GM21717 (cell line): ENCODE measurements around the gene TNKS1BP1.
"Not testable (repeated sequence)": the region's sequence is repeated elsewhere in the genome, so short reads cannot be mapped to it uniquely, and the experiment has no call there.

Experiments
- ATAC-seq: cut with Tn5 transposase; IDR thresholded peaks from one replicate; pipeline ENCODE4 v1.9.1; 2021; ENCODE audit warnings: mild to moderate bottlenecking, moderate library complexity; ENCODE audit not compliant: unreplicated experiment

TNKS1BP1 gene

DNA sequence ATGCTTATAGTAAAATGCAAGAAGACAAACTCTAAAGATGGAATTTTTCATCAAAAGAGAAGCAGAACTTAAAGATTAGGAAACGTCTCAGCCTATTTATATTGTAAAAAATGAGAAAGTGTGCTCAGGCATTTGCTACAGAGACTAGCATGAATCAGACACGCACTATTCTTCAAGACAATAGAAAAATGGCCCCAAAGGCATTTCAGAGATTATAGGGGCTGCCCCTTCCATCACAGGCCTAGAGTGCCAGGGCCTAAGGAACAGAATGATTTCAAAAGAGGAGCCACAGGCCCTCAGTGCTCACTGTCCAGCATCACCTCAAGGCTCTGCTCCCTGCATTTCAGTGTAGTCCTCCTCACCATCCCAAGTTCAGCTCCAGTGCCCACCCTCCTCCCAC, 27.5 kb downstream of the TNKS1BP1 start:
- no peak for ATAC-seq

DNA sequence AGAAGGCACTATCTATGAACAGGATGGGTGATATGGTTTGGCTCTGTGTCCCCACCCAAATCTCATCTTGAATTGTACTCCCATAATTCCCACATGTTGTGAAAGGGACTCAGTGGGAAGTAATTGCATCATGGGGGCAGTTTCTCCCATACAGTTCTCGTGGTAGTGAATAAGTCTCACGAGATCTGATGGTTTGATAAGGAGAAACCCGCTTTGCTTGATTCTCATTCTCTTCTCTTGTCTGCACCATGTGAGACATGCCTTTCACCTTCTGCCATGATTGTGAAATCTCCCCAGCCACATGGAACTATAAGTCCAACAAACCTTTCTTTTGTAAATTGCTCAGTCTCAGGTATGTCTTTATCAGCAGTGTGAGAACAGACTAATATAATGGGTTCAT, 28.5 kb downstream of the TNKS1BP1 start:
- ATAC-seq = not testable (repeated sequence)

DNA sequence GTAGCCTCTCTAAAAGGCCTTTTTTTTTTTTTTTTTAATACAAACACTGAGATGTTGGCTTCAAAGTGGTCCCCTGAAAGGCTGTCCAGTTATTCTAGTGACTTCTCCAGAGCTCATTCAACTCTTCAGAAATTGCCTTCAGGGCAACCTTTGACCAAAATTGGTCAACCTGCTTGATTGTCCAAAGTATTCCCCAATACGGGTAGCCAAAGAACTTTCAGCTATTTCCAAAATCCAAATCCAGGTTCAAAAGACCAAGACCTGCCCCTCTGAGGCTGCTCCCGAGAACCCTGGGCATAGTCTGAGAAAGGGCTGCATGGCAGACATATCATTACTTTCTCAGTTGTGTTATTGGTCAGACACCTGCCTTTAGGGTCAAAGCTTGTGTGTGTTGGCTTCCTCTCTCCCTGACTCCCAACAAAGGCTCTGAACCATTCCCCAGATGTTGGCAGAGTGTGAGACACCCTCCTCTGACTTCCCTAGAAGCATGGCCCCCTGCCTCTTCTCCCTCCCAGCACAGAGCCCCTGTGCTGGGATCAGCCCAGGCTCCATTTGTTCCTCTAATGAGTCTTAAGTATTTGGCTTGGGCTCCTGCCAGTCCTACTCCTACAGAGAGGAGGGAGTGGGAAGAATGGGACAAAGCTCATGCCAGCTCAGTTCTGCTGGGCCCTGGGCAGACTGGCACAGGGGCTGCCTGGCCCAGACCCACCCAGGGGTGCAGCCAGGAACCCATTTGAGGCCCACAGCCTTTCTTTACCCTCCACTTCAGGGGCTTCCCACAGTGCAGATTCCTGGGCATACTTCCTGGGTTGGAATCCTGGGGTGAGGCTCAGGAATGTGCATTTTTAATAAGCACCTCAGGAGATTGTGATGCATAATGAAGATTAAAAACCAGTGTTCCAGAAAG, 30.3 kb downstream of the TNKS1BP1 start:
- no peak for ATAC-seq

- no peak for ATAC-seq
Observed at GRCh38 chr11:57290288-57290687, 34.5 kb downstream of the TNKS1BP1 start.

DNA sequence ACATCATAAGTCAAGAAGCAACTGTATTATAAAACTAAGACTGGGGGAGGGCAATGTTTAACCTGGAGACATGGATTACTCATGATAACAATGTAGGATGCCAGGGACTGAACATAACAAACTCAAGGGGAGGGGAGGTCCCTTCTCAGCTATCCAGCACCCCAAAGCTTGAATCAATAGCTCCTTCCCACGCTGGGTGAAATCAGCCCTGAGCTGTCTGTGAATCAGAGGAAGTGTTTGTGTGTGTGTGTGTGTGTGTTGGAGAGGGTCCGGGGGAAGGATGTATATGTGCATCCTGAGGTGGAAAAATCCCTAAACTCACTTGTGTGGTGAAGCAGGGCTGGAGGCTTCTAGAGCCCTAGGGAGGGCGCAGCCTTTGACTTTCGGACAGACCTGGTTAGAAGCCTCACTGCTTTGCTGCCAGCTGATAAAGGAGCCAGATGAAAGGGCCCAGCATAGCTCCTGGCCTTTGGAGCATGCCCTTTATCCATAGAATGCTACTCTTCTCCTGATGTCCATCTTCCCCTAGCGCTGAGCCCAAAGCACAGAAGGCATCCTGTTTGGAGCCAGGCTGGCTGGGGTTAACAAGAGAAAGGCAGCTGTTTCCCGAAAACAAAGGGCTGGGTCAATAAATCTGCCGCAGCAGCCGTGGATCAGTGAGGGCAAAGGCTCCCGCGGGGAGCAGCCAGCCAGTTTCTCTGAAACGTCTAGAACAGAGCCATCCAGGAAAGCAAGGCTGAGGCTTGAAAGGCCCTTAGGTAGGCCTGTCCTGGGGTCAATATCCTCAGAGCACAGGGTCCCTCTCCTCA, 35.8 kb downstream of the TNKS1BP1 start:
- ATAC-seq = no peak

DNA sequence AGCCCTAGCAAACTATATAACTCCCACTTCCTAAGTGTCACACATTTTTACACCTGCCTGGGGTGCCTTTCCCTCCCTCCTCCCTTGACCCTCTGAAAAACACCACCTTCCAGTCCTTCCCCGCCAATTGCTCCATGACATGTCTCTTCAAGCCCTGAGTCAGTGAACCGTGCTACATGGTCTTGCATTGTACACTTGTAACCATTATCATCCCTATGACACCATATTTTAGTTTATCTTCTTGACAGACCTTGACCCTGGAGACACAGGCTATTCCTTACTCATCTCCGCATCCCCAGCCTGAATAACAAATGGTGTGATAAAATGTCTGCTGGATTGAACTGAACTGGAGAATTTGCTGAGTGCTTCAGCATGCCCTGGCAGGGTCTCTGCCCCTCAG, 36.9 kb downstream of the TNKS1BP1 start:
- ATAC-seq = no peak

- ATAC-seq = no peak
Observed at GRCh38 chr11:57283231-57283990, 41.3 kb downstream of the TNKS1BP1 start.

DNA sequence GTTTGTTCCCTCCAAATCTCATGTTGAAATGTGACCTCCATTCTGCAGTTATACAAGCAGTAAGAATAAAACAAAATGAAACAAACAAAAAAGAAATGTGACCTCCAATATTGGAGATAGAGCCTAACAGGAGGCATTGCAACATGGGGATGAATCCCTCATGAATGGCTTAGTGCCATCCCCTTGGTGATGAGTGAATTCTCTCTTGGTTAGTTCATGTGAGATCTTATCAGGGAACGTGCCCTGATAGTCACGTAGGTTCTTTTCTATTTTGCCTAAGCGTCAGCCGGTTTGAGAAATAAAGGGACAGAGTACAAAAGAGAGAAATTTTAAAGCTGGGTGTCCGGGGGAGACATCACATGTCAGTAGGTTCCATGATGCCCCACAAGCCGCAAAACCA, 43.2 kb downstream of the TNKS1BP1 start:
- not testable (repeated sequence) for ATAC-seq

DNA sequence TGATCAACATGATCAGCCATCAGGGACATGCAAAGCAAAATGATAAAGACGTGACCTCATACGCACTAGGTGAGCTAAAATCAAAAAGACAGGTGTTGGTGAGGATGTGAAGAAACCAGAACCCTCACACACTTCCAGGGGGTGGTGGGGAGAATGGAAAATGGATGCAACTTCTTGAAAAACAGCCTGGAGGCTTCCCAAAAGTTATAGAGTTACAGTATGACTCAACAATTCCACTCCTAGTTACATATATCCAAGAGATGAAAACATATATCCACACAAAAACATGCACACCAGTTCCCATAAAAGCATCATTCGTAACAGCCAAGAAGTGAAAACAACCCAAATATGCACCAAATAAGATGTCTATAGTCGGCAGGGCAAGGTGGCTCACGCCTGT, 45.6 kb downstream of the TNKS1BP1 start:
- ATAC-seq = no peak

DNA sequence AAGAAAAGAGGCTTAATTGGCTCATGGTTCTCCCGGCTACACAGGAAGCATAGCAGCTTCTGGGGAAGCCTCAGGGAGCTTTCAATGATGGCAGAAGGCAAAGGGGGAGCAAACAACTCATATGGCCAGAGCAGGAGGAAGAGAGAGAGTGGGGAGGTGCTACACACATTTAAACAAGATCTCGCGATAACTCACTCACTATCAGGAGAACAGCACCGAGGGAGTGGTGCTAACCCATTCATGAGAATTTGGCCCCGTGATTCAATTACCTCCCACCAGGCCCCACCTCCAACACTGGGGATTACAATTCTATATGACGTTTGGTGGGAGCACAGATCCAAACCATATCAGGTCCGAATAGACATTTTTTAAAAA, 46.0 kb downstream of the TNKS1BP1 start:
- ATAC-seq = no peak

DNA sequence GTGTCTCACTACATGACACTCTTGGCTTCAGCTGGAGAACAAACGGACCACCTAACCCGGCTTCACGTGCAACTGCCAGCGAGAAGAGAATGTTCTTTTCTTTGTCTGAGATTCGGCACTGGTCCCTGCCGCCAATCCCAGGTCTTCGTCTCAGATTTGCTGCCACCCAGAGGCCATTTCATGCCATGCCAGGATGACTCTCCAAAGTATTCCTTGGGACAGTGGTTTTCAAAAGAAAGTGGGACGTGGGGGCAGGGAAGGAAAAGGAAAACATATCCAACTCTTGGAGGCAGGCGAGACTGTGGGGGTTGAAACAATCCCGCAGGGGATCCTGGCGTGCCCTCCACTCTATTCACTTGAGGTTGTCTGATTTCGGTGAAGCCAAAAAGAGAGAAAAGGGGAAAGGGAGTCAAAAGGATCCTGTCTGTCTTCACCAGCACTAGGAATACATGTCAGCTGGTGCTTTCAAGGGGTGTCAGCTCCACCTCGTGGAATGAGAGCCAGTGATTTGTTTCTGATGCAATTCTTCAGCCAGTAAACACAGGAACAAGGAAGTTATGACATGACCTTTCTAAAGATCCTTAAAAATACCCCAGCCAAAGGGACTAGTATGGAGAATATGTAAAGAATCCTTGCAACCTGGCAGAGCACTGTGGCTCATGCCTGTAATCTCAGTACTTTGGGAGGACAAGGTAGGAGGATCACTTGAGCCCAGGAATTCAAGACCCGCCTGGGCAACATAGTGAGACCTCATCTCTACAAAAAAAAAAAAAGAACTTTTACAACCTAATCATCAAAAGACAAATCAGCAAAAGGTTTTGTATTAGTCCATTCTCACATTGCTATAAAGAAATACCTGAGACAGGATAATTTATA, 46.7 kb downstream of the TNKS1BP1 start:
- ATAC-seq = peak; percentile 73

DNA sequence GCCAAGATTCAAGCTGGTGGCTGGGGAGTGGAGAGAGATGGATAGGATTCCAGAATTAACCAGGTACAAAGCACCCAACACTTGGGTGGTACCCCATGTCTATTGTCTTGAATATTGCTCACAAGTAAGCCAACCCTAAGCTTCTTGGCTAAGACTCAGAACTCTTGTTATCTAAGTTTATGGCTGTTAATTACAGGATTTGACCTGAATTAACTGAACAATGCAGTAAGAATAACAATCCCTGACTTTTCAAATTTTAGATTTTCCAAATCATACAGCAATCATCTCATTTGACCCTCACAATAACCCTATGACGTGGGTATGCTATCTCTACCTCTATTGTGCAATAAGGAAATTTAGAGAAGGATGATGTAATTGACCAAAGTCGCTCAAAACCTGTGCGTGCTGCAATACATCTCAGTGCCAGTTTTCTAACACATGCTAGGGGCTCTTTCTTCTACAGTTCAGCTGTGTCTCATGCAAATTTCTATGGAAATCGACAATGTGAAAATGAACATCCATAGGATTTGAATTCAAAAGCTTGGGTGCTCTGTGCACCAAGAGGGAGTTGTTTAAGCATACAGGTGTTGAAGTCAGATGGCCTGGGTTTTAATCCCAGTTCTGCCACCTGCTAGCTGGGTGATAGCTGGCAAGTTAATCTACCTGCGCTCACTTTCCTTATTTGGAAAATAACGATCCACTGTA, 47.6 kb downstream of the TNKS1BP1 start:
- no peak for ATAC-seq

- no peak for ATAC-seq
Observed at GRCh38 chr11:57276169-57276970, 48.4 kb downstream of the TNKS1BP1 start.

GRCh38 chr11:57275582-57275981, 49.2 kb downstream of the TNKS1BP1 start:
- no peak for ATAC-seq

GRCh38 chr11:57274904-57275498, 49.8 kb downstream of the TNKS1BP1 start:
- ATAC-seq = no peak

GRCh38 chr11:57273448-57274058, 51.2 kb downstream of the TNKS1BP1 start:
- ATAC-seq = no peak

DNA sequence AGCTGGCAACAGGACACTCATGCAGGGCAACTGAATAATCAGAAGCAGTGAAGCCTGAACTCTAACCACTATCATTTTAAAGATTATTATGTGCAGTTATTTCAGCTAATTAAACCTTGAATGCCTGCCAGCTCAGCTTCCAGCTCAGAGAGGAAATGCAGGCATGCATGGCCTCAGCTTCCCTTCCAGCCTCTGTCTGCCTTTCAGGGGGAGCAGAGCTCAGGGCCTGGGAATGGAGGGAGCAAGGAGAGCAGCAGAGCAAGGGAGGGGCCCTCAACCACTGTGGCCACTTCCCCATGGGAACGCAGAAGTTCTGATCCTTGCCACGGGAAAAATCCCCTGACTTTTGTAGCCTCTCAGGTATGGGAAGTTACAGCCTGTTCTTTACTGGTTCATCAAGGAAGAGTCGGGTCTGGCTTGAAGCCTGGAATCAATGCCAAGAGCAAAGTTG, 55.2 kb downstream of the TNKS1BP1 start:
- no peak for ATAC-seq

DNA sequence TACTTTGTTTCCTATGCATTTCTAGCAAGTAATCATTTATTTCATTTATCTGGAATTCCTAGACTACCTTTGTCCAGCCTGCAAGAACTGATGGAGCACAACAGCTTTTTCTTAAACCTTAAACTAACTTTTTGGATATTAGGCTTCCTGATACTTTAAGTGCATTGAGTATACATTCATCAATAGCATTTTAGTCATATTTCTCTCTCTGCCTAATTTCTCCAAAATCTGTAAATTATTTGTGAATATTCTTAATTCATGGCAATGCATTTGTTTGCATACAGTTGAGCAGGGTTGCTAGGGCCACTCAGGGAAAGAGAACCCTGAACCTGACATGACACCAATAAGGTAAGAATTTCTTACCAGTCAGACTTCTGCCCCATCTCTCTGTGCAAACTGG, 58.6 kb downstream of the TNKS1BP1 start:
- no peak for ATAC-seq
